WTC11 (cell line): Measurements from ENCODE around the gene COL3A1. TPM values are rescaled to one million over a fixed set of nuclear protein-coding genes. Genes with fewer than 3 reads are reported as not detected.

Experiments
- ATAC-seq: fragments of 200-7000 bp; cut with Tn5 transposase; 2 replicates; pipeline ENCODE4 v1.10.0; 2021; ENCODE audit warnings: mild to moderate bottlenecking, moderate library complexity
- CTCF ChIA-PET: fragments of 300-600 bp; sonication (Branson Sonifier 250); formaldehyde crosslinking; loops from one replicate; lab custom pipeline; 2021; ENCODE audit warnings: antibody characterized with exemption; lab: Charles Lee
- POLR2A ChIA-PET: fragments of 350-600 bp; sonication (Branson Sonifier 250); formaldehyde crosslinking; loops from one replicate; lab custom pipeline; 2021; ENCODE audit warnings: antibody characterized with exemption; lab: Charles Lee
- DNase-seq: peaks from one replicate; pipeline ENCODE4 v3.0.0; 2021; ENCODE audit warnings: low spot score
- H3K27ac Mint-ChIP-seq: 2 replicates; pipeline ENCODE4 v1.8.0; 2021; ENCODE audit warnings: mixed read lengths
- H3K27me3 Mint-ChIP-seq: 2 replicates; pipeline ENCODE4 v1.8.0; 2021; ENCODE audit warnings: low read depth, mild to moderate bottlenecking, moderate library complexity, mixed read lengths
- H3K36me3 Mint-ChIP-seq: 2 replicates; pipeline ENCODE4 v1.8.0; 2021; ENCODE audit warnings: mixed read lengths
- H3K4me1 Mint-ChIP-seq: 2 replicates; pipeline ENCODE4 v1.8.0; 2022; ENCODE audit warnings: mixed read lengths
- H3K4me3 Mint-ChIP-seq: 2 replicates; pipeline ENCODE4 v1.8.0; 2021; ENCODE audit warnings: mild to moderate bottlenecking, moderate library complexity, mixed read lengths
- H3K9me3 Mint-ChIP-seq: 2 replicates; pipeline ENCODE4 v1.8.0; 2021; ENCODE audit warnings: mixed read lengths
- ATF6 ChIP-seq: sonication (generic); formaldehyde crosslinking; IDR thresholded peaks from 2 replicates; pipeline ENCODE4 v1.8.1; 2023; ENCODE audit warnings: mild to moderate bottlenecking, missing genetic modification reagents
- CBFB ChIP-seq: sonication (generic); formaldehyde crosslinking; IDR thresholded peaks from 2 replicates; pipeline ENCODE4 v1.8.1; 2022; ENCODE audit warnings: mild to moderate bottlenecking, low read depth, missing genetic modification reagents
- EMX1 ChIP-seq: fragments of 250-450 bp; sonication (Bioruptor Pico); IDR thresholded peaks from 2 replicates; pipeline ENCODE4 v1.8.0; 2021; ENCODE audit warnings: mild to moderate bottlenecking
- GTF2I ChIP-seq: fragments of 250-450 bp; sonication (Bioruptor Pico); conservative IDR thresholded peaks from 2 replicates; pipeline ENCODE4 v1.4.0; 2021; ENCODE audit warnings: mild to moderate bottlenecking
- HMGA2 ChIP-seq: fragments of 250-450 bp; sonication (Bioruptor Pico); IDR thresholded peaks from 2 replicates; pipeline ENCODE4 v1.4.0; 2021; ENCODE audit warnings: mild to moderate bottlenecking, moderate library complexity
- MYBL2 ChIP-seq: sonication (generic); formaldehyde crosslinking; IDR thresholded peaks from 2 replicates; pipeline ENCODE4 v1.8.1; 2023; ENCODE audit warnings: mild to moderate bottlenecking, moderate library complexity, missing genetic modification reagents
- NFYB ChIP-seq: sonication (generic); formaldehyde crosslinking; conservative IDR thresholded peaks from 2 replicates; pipeline ENCODE4 v1.8.0; 2022; ENCODE audit warnings: low read depth, missing genetic modification reagents
- OVOL2 ChIP-seq: fragments of 250-450 bp; sonication (Bioruptor Pico); IDR thresholded peaks from 2 replicates; pipeline ENCODE4 v1.9.0; 2021; ENCODE audit warnings: mild to moderate bottlenecking, borderline replicate concordance
- PREB ChIP-seq: sonication (generic); formaldehyde crosslinking; IDR thresholded peaks from 2 replicates; pipeline ENCODE4 v1.8.1; 2022; ENCODE audit warnings: mild to moderate bottlenecking, missing genetic modification reagents, moderate library complexity, borderline replicate concordance
- PRRX2 ChIP-seq: fragments of 250-450 bp; sonication (Bioruptor Pico); IDR thresholded peaks from 2 replicates; pipeline ENCODE4 v1.8.0; 2021; ENCODE audit warnings: mild to moderate bottlenecking
- SOX15 ChIP-seq: fragments of 250-450 bp; sonication (Bioruptor Pico); IDR thresholded peaks from 2 replicates; pipeline ENCODE4 v1.9.0; 2021; ENCODE audit warnings: mild to moderate bottlenecking
- TEAD4 ChIP-seq: sonication (generic); formaldehyde crosslinking; IDR thresholded peaks from 2 replicates; pipeline ENCODE4 v1.8.0; 2022; ENCODE audit warnings: mild to moderate bottlenecking, missing genetic modification reagents
- USF1 ChIP-seq: sonication (generic); formaldehyde crosslinking; IDR thresholded peaks from 2 replicates; pipeline ENCODE4 v1.8.0; 2022; ENCODE audit warnings: mild to moderate bottlenecking, missing genetic modification reagents
- ZMAT4 ChIP-seq: fragments of 250-450 bp; sonication (Bioruptor Pico); IDR thresholded peaks from 2 replicates; pipeline ENCODE4 v1.9.0; 2021; ENCODE audit warnings: mild to moderate bottlenecking
- ZNF396 ChIP-seq: fragments of 250-450 bp; sonication (Bioruptor Pico); IDR thresholded peaks from 2 replicates; pipeline ENCODE4 v1.8.0; 2021; ENCODE audit warnings: mild to moderate bottlenecking, moderate library complexity, borderline replicate concordance
- ZNF416 ChIP-seq: fragments of 250-450 bp; sonication (Bioruptor Pico); IDR thresholded peaks from 2 replicates; pipeline ENCODE4 v1.9.0; 2021; ENCODE audit warnings: mild to moderate bottlenecking, inconsistent platforms
- ZNF671 ChIP-seq: fragments of 250-450 bp; sonication (Bioruptor Pico); IDR thresholded peaks from 2 replicates; pipeline ENCODE4 v1.8.0; 2021; ENCODE audit warnings: mild to moderate bottlenecking
- total RNA-seq: library from RNA; stranded (reverse); gene quantifications from 3 replicates; pipeline ENCODE4 v1.2.3, GENCODE V29; 2021
- TF ChIP-seq, protein P1 (sequence below): sonication (generic); formaldehyde crosslinking; conservative IDR thresholded peaks from 2 replicates; pipeline ENCODE4 v1.8.1; 2022; ENCODE audit warnings: mild to moderate bottlenecking, missing genetic modification reagents
- TF ChIP-seq, protein P2 (sequence below): sonication (generic); formaldehyde crosslinking; IDR thresholded peaks from 2 replicates; pipeline ENCODE4 v1.8.1; 2023; ENCODE audit warnings: mild to moderate bottlenecking, missing genetic modification reagents, moderate library complexity
- TF ChIP-seq, protein P3 (sequence below): sonication (generic); formaldehyde crosslinking; IDR thresholded peaks from 2 replicates; pipeline ENCODE4 v1.8.0; 2022; ENCODE audit warnings: mild to moderate bottlenecking, missing genetic modification reagents
- TF ChIP-seq, protein P4 (sequence below): fragments of 200-600 bp; IDR thresholded peaks from 2 replicates; pipeline ENCODE4 v1.8.0; 2022; ENCODE audit warnings: antibody characterized with exemption
- TF ChIP-seq, protein P5 (sequence below): sonication (generic); formaldehyde crosslinking; IDR thresholded peaks from 2 replicates; pipeline ENCODE4 v1.8.1; 2022; ENCODE audit warnings: mild to moderate bottlenecking, moderate library complexity, missing genetic modification reagents
- TF ChIP-seq, protein P6 (sequence below): sonication (generic); formaldehyde crosslinking; IDR thresholded peaks from 2 replicates; pipeline ENCODE4 v1.8.1; 2023; ENCODE audit warnings: mild to moderate bottlenecking, missing genetic modification reagents

The COL3A1 gene
- total RNA-seq, 1 experiment from 2014 or later: 0.61 TPM

GRCh38 chr2:188975497-188976102 is 1.4 kb downstream of the COL3A1 start (continued):
- TF ChIP-seq USF1 (CRISPR knock-in tag): no peak
- TF ChIP-seq ZNF416 (CRISPR knock-in tag): no peak
- TF ChIP-seq, protein P1, sequence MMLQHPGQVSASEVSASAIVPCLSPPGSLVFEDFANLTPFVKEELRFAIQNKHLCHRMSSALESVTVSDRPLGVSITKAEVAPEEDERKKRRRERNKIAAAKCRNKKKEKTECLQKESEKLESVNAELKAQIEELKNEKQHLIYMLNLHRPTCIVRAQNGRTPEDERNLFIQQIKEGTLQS: no peak
- TF ChIP-seq MYBL2 (CRISPR knock-in tag): no peak
- TF ChIP-seq, protein P2, sequence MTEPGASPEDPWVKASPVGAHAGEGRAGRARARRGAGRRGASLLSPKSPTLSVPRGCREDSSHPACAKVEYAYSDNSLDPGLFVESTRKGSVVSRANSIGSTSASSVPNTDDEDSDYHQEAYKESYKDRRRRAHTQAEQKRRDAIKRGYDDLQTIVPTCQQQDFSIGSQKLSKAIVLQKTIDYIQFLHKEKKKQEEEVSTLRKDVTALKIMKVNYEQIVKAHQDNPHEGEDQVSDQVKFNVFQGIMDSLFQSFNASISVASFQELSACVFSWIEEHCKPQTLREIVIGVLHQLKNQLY (CRISPR knock-in tag): no peak
- TF ChIP-seq HMGA2 (CRISPR knock-in tag): no peak

- TF ChIP-seq ZMAT4 (CRISPR knock-in tag) (no peak), ATF6 (no peak), GTF2I (no peak), ZNF671 (CRISPR knock-in tag) (no peak), MYBL2 (CRISPR knock-in tag) (no peak), PRRX2 (CRISPR knock-in tag) (no peak), NFYB (CRISPR knock-in tag) (no peak), SOX15 (CRISPR knock-in tag) (no peak), EMX1 (CRISPR knock-in tag) (no peak), OVOL2 (CRISPR knock-in tag) (no peak), CBFB (CRISPR knock-in tag) (no peak), ZNF396 (CRISPR knock-in tag) (no peak), TEAD4 (CRISPR knock-in tag) (no peak), PREB (CRISPR knock-in tag) (no peak)
- TF ChIP-seq, protein P3, sequence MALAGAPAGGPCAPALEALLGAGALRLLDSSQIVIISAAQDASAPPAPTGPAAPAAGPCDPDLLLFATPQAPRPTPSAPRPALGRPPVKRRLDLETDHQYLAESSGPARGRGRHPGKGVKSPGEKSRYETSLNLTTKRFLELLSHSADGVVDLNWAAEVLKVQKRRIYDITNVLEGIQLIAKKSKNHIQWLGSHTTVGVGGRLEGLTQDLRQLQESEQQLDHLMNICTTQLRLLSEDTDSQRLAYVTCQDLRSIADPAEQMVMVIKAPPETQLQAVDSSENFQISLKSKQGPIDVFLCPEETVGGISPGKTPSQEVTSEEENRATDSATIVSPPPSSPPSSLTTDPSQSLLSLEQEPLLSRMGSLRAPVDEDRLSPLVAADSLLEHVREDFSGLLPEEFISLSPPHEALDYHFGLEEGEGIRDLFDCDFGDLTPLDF: no peak
- TF ChIP-seq, protein P4, sequence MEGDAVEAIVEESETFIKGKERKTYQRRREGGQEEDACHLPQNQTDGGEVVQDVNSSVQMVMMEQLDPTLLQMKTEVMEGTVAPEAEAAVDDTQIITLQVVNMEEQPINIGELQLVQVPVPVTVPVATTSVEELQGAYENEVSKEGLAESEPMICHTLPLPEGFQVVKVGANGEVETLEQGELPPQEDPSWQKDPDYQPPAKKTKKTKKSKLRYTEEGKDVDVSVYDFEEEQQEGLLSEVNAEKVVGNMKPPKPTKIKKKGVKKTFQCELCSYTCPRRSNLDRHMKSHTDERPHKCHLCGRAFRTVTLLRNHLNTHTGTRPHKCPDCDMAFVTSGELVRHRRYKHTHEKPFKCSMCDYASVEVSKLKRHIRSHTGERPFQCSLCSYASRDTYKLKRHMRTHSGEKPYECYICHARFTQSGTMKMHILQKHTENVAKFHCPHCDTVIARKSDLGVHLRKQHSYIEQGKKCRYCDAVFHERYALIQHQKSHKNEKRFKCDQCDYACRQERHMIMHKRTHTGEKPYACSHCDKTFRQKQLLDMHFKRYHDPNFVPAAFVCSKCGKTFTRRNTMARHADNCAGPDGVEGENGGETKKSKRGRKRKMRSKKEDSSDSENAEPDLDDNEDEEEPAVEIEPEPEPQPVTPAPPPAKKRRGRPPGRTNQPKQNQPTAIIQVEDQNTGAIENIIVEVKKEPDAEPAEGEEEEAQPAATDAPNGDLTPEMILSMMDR: no peak
- TF ChIP-seq, protein P1: no peak
- TF ChIP-seq, protein P5, sequence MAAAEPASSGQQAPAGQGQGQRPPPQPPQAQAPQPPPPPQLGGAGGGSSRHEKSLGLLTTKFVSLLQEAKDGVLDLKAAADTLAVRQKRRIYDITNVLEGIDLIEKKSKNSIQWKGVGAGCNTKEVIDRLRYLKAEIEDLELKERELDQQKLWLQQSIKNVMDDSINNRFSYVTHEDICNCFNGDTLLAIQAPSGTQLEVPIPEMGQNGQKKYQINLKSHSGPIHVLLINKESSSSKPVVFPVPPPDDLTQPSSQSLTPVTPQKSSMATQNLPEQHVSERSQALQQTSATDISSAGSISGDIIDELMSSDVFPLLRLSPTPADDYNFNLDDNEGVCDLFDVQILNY (CRISPR knock-in tag): no peak
- TF ChIP-seq, protein P6, sequence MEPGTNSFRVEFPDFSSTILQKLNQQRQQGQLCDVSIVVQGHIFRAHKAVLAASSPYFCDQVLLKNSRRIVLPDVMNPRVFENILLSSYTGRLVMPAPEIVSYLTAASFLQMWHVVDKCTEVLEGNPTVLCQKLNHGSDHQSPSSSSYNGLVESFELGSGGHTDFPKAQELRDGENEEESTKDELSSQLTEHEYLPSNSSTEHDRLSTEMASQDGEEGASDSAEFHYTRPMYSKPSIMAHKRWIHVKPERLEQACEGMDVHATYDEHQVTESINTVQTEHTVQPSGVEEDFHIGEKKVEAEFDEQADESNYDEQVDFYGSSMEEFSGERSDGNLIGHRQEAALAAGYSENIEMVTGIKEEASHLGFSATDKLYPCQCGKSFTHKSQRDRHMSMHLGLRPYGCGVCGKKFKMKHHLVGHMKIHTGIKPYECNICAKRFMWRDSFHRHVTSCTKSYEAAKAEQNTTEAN (CRISPR knock-in tag): no peak
- DNase-seq: no peak
- CTCF ChIA-PET: interaction anchor here (0.6 to 1.0 kb wide), 2 partner anchors 12 to 184 kb away, joined by 3 read pairs; no protein-coding TSS in a partner anchor
- Mint-ChIP-seq H3K9me3 (no peaks in the 10 kb centered on the region), H3K4me3 (no peak overlapping the region), H3K36me3 (no peaks in the 10 kb centered on the region), H3K27me3 (no peaks in the 10 kb centered on the region), H3K27ac (no peak overlapping the region), H3K4me1 (peaks cover 4% of the 10 kb centered on the region)
- ATAC-seq: no peak
- POLR2A ChIA-PET: interaction anchor here (0.6 kb wide), 1 partner anchor 137 kb away, joined by 3 read pairs; no protein-coding TSS in a partner anchor
Measured at GRCh38 chr2:188976545-188977268, 2.5 kb downstream of the COL3A1 start.
